Peyer's patch (tissue), 4 donors: ENCODE measurements around the gene BEND7.

Source experiments
- POLR2A ChIP-seq, 2 donors: fragments of 450-650 bp; IDR thresholded peaks; one replicate each; pipeline ENCODE4 v1.5.1; 2017; ENCODE audit warnings: antibody characterized with exemption in 2 of 2, mild to moderate bottlenecking in 2 of 2, moderate library complexity in 2 of 2
- TF ChIP-seq, protein P1 (sequence below), 6 experiments: fragments of 450-650 bp in 4 of 6; fragments of 200-600 bp in 2 of 6; sonication (generic) in 1 of 6; IDR thresholded peaks; one replicate each; pipeline ENCODE4 v1.5.1; 2017 to 2019; ENCODE audit warnings: antibody characterized with exemption in 6 of 6, mild to moderate bottlenecking in 3 of 6, moderate library complexity in 1 of 6

GRCh38 chr10:13473986-13474385 lies 54.8 kb downstream of the BEND7 start:
- TF ChIP-seq POLR2A (IDR thresholded peaks at IDR 0.05), result no peak
- TF ChIP-seq, protein P1, sequence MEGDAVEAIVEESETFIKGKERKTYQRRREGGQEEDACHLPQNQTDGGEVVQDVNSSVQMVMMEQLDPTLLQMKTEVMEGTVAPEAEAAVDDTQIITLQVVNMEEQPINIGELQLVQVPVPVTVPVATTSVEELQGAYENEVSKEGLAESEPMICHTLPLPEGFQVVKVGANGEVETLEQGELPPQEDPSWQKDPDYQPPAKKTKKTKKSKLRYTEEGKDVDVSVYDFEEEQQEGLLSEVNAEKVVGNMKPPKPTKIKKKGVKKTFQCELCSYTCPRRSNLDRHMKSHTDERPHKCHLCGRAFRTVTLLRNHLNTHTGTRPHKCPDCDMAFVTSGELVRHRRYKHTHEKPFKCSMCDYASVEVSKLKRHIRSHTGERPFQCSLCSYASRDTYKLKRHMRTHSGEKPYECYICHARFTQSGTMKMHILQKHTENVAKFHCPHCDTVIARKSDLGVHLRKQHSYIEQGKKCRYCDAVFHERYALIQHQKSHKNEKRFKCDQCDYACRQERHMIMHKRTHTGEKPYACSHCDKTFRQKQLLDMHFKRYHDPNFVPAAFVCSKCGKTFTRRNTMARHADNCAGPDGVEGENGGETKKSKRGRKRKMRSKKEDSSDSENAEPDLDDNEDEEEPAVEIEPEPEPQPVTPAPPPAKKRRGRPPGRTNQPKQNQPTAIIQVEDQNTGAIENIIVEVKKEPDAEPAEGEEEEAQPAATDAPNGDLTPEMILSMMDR (IDR thresholded peaks at IDR 0.05), result no peak
